CD4-positive, alpha-beta T cell (primary cell): ENCODE data around the gene CCL16. TPM values are rescaled to one million over a fixed set of nuclear protein-coding genes. Genes with fewer than 3 reads are reported as not detected.

Experiments used
- ATAC-seq: fragments of 200-7000 bp; cut with Tn5 transposase; one replicate; pipeline ENCODE4 v1.10.0; 2022; ENCODE audit warnings: mild to moderate bottlenecking; ENCODE audit not compliant: poor library complexity
- CTCF ChIA-PET: fragments of 350-600 bp; sonication (Branson Sonifier 250); formaldehyde crosslinking; loops from one replicate; lab custom pipeline; 2021; ENCODE audit warnings: antibody characterized with exemption, inconsistent platforms; lab: Charles Lee
- POLR2A ChIA-PET: fragments of 350-600 bp; sonication (Branson Sonifier 250); formaldehyde crosslinking; loops from one replicate; lab custom pipeline; 2021; ENCODE audit warnings: antibody characterized with exemption, inconsistent platforms; lab: Charles Lee
- DNase-seq, 14 experiments: peaks; one replicate each; pipeline ENCODE4 v3.0.0-alpha.2; 2013 to 2020; ENCODE audit warnings: mixed read lengths in 2 of 14
- H3K27ac ChIP-seq, 2 donors: one replicate each; pipeline versions ENCODE4 v1.5.1 to v1.7.0; 2013; ENCODE audit warnings: low read length in 2 of 2, low read depth in 1 of 2, mild to moderate bottlenecking in 1 of 2
- H3K27me3 ChIP-seq, 2 experiments: 1 replicate in 1 of 2; 2 replicates in 1 of 2; pipeline versions ENCODE4 v1.6.1 to v1.7.0; 2013; ENCODE audit warnings: low read length in 2 of 2, control low read depth in 1 of 2, mild to moderate bottlenecking in 1 of 2, moderate library complexity in 1 of 2; ENCODE audit not compliant: insufficient read depth in 2 of 2, control insufficient read depth in 1 of 2
- H3K36me3 ChIP-seq: one replicate; pipeline ENCODE4 v1.6.1; 2013; ENCODE audit warnings: low read length, control low read depth; ENCODE audit not compliant: insufficient read depth
- H3K4me1 ChIP-seq: one replicate; pipeline ENCODE4 v1.6.1; 2013; ENCODE audit warnings: low read length, control low read depth; ENCODE audit not compliant: insufficient read depth
- H3K4me3 ChIP-seq: one replicate; pipeline ENCODE4 v1.5.1; 2013; ENCODE audit warnings: mild to moderate bottlenecking, low read length, moderate library complexity
- H3K9me3 ChIP-seq, 2 experiments: 1 replicate in 1 of 2; 2 replicates in 1 of 2; pipeline versions ENCODE4 v1.6.1 to v1.7.0; 2013; ENCODE audit warnings: low read length in 2 of 2, mild to moderate bottlenecking in 2 of 2, control low read depth in 1 of 2, moderate library complexity in 1 of 2; ENCODE audit not compliant: control insufficient read depth in 1 of 2, insufficient read depth in 1 of 2
- H3K27ac Mint-ChIP-seq: one replicate; pipeline ENCODE4 v1.8.0; 2020; ENCODE audit warnings: mixed read lengths
- H3K27me3 Mint-ChIP-seq: one replicate; pipeline ENCODE4 v1.8.0; 2021; ENCODE audit warnings: mixed read lengths
- H3K36me3 Mint-ChIP-seq: one replicate; pipeline ENCODE4 v1.8.0; 2021; ENCODE audit warnings: low read depth, mixed read lengths
- H3K4me1 Mint-ChIP-seq: one replicate; pipeline ENCODE4 v1.8.0; 2021; ENCODE audit warnings: low read depth, mixed read lengths
- H3K4me3 Mint-ChIP-seq: one replicate; pipeline ENCODE4 v1.8.0; 2020; ENCODE audit warnings: mild to moderate bottlenecking, mixed read lengths
- H3K9me3 Mint-ChIP-seq: one replicate; pipeline ENCODE4 v1.8.0; 2020; ENCODE audit warnings: mixed read lengths
- intact Hi-C, 2 experiments: fragments of 100-400 bp; cut with DNase I in 1 of 2; cut with micrococcal nuclease in 1 of 2; formaldehyde crosslinking; loops; one replicate each; pipeline versions ENCODE4 v1.15.1 to v1.9.0; 2023 to 2025; cut with DNase I, micrococcal nuclease
- total RNA-seq, 174 experiments: library from RNA in 2 of 174; stranded (reverse) in 2 of 174; gene quantifications; one replicate each; pipeline ENCODE4 v1.2.3 and lab custom pipeline; 2021 to 2026
- TF ChIP-seq, protein P1 (sequence below): fragments of 200-600 bp; IDR thresholded peaks from one replicate; pipeline ENCODE4 v1.8.0; 2022; ENCODE audit warnings: antibody characterized with exemption, mild to moderate bottlenecking

The CCL16 gene
- total RNA-seq, 2 experiments from 2014 or later, result not detected

DNA sequence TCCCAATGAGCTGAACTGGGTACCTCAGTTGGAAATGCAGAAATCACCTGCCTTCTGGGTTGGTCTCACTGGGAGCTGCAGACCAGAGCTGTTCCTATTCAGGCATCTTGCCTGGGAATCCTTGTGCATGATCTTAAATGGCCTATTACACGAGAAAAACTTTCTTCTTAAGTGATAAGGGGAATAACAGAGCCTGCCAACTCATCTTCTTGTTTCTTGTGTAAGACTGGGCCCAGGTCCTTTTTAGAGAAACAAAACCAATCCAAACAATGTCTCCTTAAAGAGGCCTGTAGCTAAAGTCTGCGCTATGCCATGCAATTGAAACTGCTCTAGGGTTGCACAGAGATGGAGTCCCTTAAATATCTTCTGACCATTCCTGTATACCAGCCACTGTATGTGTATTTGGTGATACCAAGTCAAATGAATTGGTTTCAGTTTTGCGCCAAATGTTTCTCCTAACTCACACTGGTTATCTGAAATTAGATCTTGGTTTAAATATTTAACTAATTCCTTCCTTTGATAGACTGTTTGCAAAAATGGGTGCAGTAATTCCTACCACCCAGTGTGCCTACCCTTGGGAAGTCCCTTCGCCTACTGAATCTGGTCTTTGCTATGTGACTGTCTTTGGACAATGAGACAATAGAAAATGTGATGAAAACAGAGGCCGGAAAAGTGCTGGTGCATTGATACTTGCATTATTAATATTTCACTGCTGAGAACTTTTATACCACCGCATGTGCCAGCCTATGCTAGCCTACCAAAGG lies 43.0 kb upstream of the CCL16 start:
- DNase-seq, result no peak
- Histone ChIP-seq H3K27me3 (peaks cover 4% of the 10 kb centered on the region in 2 experiments), H3K4me1 (no peaks in the 10 kb centered on the region), H3K27ac (no peak overlapping the region), H3K36me3 (no peaks in the 10 kb centered on the region), H3K9me3 (peaks cover 0 to 8% of the 10 kb centered on the region in 2 experiments), H3K4me3 (no peak overlapping the region)
- no peak for ATAC-seq
- no peaks in the 10 kb centered on the region for H3K36me3 Mint-ChIP-seq
- peaks cover 58% of the 10 kb centered on the region for H3K27me3 Mint-ChIP-seq
- TF ChIP-seq, protein P1, sequence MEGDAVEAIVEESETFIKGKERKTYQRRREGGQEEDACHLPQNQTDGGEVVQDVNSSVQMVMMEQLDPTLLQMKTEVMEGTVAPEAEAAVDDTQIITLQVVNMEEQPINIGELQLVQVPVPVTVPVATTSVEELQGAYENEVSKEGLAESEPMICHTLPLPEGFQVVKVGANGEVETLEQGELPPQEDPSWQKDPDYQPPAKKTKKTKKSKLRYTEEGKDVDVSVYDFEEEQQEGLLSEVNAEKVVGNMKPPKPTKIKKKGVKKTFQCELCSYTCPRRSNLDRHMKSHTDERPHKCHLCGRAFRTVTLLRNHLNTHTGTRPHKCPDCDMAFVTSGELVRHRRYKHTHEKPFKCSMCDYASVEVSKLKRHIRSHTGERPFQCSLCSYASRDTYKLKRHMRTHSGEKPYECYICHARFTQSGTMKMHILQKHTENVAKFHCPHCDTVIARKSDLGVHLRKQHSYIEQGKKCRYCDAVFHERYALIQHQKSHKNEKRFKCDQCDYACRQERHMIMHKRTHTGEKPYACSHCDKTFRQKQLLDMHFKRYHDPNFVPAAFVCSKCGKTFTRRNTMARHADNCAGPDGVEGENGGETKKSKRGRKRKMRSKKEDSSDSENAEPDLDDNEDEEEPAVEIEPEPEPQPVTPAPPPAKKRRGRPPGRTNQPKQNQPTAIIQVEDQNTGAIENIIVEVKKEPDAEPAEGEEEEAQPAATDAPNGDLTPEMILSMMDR, result no peak
- H3K4me1 Mint-ChIP-seq, result no peaks in the 10 kb centered on the region
- ChIA-PET CTCF (no interaction called here), POLR2A (no interaction called here)
- intact Hi-C loops, result no loop called here
- H3K27ac Mint-ChIP-seq, result no peak overlapping the region
- H3K4me3 Mint-ChIP-seq, result no peak overlapping the region
- no peaks in the 10 kb centered on the region for H3K9me3 Mint-ChIP-seq

DNA sequence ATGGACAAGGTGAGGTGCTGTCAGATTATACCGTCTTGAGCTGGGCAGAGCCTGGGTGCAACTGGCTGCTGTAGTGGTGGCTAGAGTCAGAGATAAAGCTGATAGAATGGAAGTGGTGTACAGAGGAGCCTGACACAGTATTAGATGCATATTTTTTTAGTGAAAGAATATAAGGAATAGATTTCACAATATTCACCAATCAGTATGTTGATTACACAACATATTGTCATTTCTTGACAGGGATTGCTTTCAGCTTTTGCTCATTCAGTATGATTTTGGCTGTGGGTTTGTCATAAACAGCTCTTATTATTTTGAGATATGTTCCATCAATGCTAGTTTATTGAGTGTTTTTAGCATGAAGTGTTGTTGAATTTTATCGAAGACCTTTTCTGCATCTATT lies 38.1 kb upstream of the CCL16 start:
- TF ChIP-seq, protein P1, result no peak
- H3K4me3 ChIP-seq, result no peak overlapping the region
- intact Hi-C loops, result no loop called here
- Mint-ChIP-seq H3K27me3 (peaks cover 51% of the 10 kb centered on the region), H3K9me3 (no peaks in the 10 kb centered on the region), H3K4me1 (no peaks in the 10 kb centered on the region), H3K4me3 (no peak overlapping the region), H3K36me3 (no peaks in the 10 kb centered on the region), H3K27ac (no peak overlapping the region)
- no peaks in the 10 kb centered on the region for H3K4me1 ChIP-seq
- peaks cover 0 to 8% of the 10 kb centered on the region in 2 experiments for H3K9me3 ChIP-seq
- ATAC-seq, result no peak
- CTCF ChIA-PET, result no interaction called here
- H3K27me3 ChIP-seq, result peaks cover 0 to 10% of the 10 kb centered on the region in 2 experiments
- H3K36me3 ChIP-seq, result no peaks in the 10 kb centered on the region
- no peak overlapping the region for H3K27ac ChIP-seq
- no peak for DNase-seq
- POLR2A ChIA-PET, result no interaction called here

DNA sequence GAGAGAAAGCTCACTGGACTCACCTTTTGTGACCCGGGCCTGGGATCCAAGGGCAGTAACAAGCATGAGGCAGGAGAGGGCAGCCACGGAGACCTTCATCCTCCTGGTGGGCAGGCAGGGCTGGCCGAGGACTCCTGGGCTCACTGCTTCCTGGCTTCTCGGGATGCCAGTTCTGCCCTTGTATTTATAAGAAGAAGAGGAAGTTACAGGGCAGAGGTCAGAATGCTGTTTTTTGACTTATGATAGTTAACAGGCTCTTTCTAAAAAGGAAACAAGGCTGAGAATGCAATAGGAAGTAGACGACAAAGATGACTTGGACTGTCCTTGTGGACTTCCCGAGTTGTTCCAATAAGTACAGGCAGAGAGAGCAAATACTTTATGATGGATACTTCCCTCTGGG lies 36.5 kb upstream of the CCL16 start, which contains the start of gene CCL23:
Gene CCL23, minus strand, starts transcription at position 174 of the 400 bp plus-strand sequence. Its CDS starts 75 bp downstream, at position 99.
- H3K27me3 Mint-ChIP-seq, result peaks cover 51% of the 10 kb centered on the region
- H3K27me3 ChIP-seq, result peaks cover 0 to 10% of the 10 kb centered on the region in 2 experiments
- peaks cover 0 to 1% of the 10 kb centered on the region in 2 experiments for H3K9me3 ChIP-seq
- no peak within 1 kb of the TSS for H3K4me3 Mint-ChIP-seq
- no peak within 1 kb of the TSS for H3K4me3 ChIP-seq
- no peaks in the 10 kb centered on the region for H3K4me1 ChIP-seq
- intact Hi-C loops, result no loop called here
- no peaks in the 10 kb centered on the region for H3K4me1 Mint-ChIP-seq
- DNase-seq (peak in 2 of 14 experiments; percentile 14), ATAC-seq (no peak)
- CTCF ChIA-PET, result no interaction called here
- H3K36me3 Mint-ChIP-seq, result no peaks in the 10 kb centered on the region
- H3K27ac ChIP-seq, result no peak within 1 kb of the TSS
- POLR2A ChIA-PET, result no interaction called here
- no peak within 1 kb of the TSS for H3K27ac Mint-ChIP-seq
- TF ChIP-seq, protein P1, result no peak
- no peaks in the 10 kb centered on the region for H3K9me3 Mint-ChIP-seq
- H3K36me3 ChIP-seq, result no peaks in the 10 kb centered on the region
